Panc1 (cell line): ENCODE measurements around the gene PIBF1. TPM values are rescaled to one million over a fixed set of nuclear protein-coding genes. Genes with fewer than 3 reads are reported as not detected.

ENCODE experiments used
- ATAC-seq: fragments of 200-7000 bp; cut with Tn5 transposase; 2 replicates; pipeline ENCODE4 v1.9.1; 2020; ENCODE audit warnings: mild to moderate bottlenecking, moderate library complexity
- BruUV-seq: library from RNA; stranded (reverse); fragments of 400-500 nt; replicated peaks from 2 replicates; lab custom pipeline; 2021; lab: Mats Ljungman, UMichigan
- CTCF ChIA-PET: fragments of 300-600 bp; sonication (Branson Sonifier 250); formaldehyde crosslinking; loops from one replicate; lab custom pipeline; 2022; ENCODE audit warnings: antibody characterized with exemption; lab: Charles Lee
- POLR2A ChIA-PET: fragments of 300-600 bp; sonication (Branson Sonifier 250); formaldehyde crosslinking; loops from one replicate; lab custom pipeline; 2022; ENCODE audit warnings: antibody characterized with exemption; lab: Charles Lee
- DNase-seq: peaks from one replicate; pipeline ENCODE4 v3.0.0-alpha.2; 2010; ENCODE audit warnings: low read depth, low spot score
- H3K27ac ChIP-seq: 2 replicates; pipeline ENCODE4 v1.5.1; 2011; ENCODE audit warnings: mild to moderate bottlenecking, low read length, inconsistent platforms
- H3K27me3 ChIP-seq: fragments of 200-500 bp; sonication (Bioruptor generic); 2 replicates; pipeline ENCODE4 v1.6.0; 2014; ENCODE audit warnings: low read length, inconsistent platforms; ENCODE audit not compliant: control insufficient read depth, insufficient read depth
- H3K36me3 ChIP-seq: fragments of 200-500 bp; sonication (Bioruptor generic); 2 replicates; pipeline ENCODE4 v1.5.1; 2014; ENCODE audit warnings: inconsistent platforms, mild to moderate bottlenecking, low read length, moderate library complexity; ENCODE audit not compliant: control insufficient read depth, insufficient read depth
- H3K4me1 ChIP-seq: 2 replicates; pipeline ENCODE4 v1.5.1; 2011; ENCODE audit warnings: inconsistent platforms, mild to moderate bottlenecking, low read length, moderate library complexity; ENCODE audit not compliant: control insufficient read depth, insufficient read depth
- H3K4me3 ChIP-seq, 2 experiments: 2 replicates each; pipeline ENCODE4 v1.5.1; 2011 to 2012; ENCODE audit warnings: low read depth in 2 of 2, low read length in 2 of 2, mild to moderate bottlenecking in 2 of 2, inconsistent platforms in 1 of 2, moderate library complexity in 1 of 2
- H3K9me3 ChIP-seq: fragments of 200-500 bp; sonication (Bioruptor generic); 2 replicates; pipeline ENCODE4 v1.5.1; 2014; ENCODE audit warnings: low read depth, mild to moderate bottlenecking, inconsistent platforms, low read length, moderate library complexity; ENCODE audit not compliant: control insufficient read depth, insufficient read depth
- POLR2AphosphoS5 ChIP-seq: IDR thresholded peaks from 2 replicates; pipeline ENCODE4 v1.6.1; 2012; ENCODE audit warnings: mild to moderate bottlenecking, low read depth, low read length, moderate library complexity
- SIN3A ChIP-seq: IDR thresholded peaks from 2 replicates; pipeline ENCODE4 v1.6.1; 2012; ENCODE audit warnings: low read depth, mild to moderate bottlenecking, low read length, moderate library complexity, borderline replicate concordance; ENCODE audit not compliant: insufficient read depth
- TCF7L2 ChIP-seq: IDR thresholded peaks from 2 replicates; pipeline ENCODE4 v1.6.1; 2011; ENCODE audit warnings: mild to moderate bottlenecking, low read depth, low read length, inconsistent platforms
- in situ Hi-C: cut with HindIII; loops from 2 replicates; pipeline ENCODE4 v1.10.0; 2016; ENCODE audit warnings: low sequenced_read_pairs, low pct_unique_long_range_greater_than_20kb
- intact Hi-C: fragments of 100-400 bp; cut with micrococcal nuclease; formaldehyde crosslinking; loops from one replicate; pipeline ENCODE4 v1.10.0; 2022; ENCODE audit not compliant: unreplicated experiment
- total RNA-seq: library from RNA; stranded (reverse); gene quantifications from one replicate; pipeline ENCODE4 v1.2.1, GENCODE V29; 2021; ENCODE audit not compliant: unreplicated experiment
- TF ChIP-seq, protein P1 (sequence below): fragments of 450-650 bp; IDR thresholded peaks from 2 replicates; pipeline ENCODE4 v1.5.1; 2017; ENCODE audit warnings: mild to moderate bottlenecking
- TF ChIP-seq, protein P2 (sequence below), 2 experiments: IDR thresholded peaks; 2 replicates each; pipeline ENCODE4 v1.6.1; 2011 to 2012; ENCODE audit warnings: low read depth in 2 of 2, control low read depth in 1 of 2, low read length in 1 of 2, mild to moderate bottlenecking in 1 of 2, moderate library complexity in 1 of 2; ENCODE audit not compliant: insufficient read depth in 1 of 2

The PIBF1 gene
- total RNA-seq, 1 experiment from 2014 or later: 11.7 TPM

DNA sequence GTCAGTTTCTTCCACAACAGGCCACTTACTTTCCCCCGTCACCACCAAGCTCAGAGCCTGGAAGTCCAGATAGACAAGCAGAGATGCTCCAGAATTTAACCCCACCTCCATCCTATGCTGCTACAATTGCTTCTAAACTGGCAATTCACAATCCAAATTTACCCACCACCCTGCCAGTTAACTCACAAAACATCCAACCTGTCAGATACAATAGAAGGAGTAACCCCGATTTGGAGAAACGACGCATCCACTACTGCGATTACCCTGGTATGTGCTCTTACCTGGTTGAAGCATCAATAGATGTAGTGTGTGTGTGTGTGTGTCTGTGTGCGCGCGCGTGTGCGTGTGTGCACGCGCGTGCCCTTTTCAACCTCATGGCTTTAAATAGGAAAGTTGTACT lies 280.5 kb downstream of the PIBF1 start:
- no peaks in the 10 kb centered on the region for H3K9me3 ChIP-seq
- in situ Hi-C loops: no loop called here
- DNase-seq (no peak), ATAC-seq (no peak)
- intact Hi-C loops: no loop called here
- ChIA-PET POLR2A (no interaction called here), CTCF (no interaction called here)
- H3K4me3 ChIP-seq: no peak overlapping the region
- no TSS peak for BruUV-seq
- H3K27ac ChIP-seq: no peak overlapping the region
- TF ChIP-seq, protein P1, sequence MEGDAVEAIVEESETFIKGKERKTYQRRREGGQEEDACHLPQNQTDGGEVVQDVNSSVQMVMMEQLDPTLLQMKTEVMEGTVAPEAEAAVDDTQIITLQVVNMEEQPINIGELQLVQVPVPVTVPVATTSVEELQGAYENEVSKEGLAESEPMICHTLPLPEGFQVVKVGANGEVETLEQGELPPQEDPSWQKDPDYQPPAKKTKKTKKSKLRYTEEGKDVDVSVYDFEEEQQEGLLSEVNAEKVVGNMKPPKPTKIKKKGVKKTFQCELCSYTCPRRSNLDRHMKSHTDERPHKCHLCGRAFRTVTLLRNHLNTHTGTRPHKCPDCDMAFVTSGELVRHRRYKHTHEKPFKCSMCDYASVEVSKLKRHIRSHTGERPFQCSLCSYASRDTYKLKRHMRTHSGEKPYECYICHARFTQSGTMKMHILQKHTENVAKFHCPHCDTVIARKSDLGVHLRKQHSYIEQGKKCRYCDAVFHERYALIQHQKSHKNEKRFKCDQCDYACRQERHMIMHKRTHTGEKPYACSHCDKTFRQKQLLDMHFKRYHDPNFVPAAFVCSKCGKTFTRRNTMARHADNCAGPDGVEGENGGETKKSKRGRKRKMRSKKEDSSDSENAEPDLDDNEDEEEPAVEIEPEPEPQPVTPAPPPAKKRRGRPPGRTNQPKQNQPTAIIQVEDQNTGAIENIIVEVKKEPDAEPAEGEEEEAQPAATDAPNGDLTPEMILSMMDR: no peak
- TF ChIP-seq SIN3A (no peak), POLR2AphosphoS5 (no peak), TCF7L2 (no peak)
- TF ChIP-seq, protein P2, sequence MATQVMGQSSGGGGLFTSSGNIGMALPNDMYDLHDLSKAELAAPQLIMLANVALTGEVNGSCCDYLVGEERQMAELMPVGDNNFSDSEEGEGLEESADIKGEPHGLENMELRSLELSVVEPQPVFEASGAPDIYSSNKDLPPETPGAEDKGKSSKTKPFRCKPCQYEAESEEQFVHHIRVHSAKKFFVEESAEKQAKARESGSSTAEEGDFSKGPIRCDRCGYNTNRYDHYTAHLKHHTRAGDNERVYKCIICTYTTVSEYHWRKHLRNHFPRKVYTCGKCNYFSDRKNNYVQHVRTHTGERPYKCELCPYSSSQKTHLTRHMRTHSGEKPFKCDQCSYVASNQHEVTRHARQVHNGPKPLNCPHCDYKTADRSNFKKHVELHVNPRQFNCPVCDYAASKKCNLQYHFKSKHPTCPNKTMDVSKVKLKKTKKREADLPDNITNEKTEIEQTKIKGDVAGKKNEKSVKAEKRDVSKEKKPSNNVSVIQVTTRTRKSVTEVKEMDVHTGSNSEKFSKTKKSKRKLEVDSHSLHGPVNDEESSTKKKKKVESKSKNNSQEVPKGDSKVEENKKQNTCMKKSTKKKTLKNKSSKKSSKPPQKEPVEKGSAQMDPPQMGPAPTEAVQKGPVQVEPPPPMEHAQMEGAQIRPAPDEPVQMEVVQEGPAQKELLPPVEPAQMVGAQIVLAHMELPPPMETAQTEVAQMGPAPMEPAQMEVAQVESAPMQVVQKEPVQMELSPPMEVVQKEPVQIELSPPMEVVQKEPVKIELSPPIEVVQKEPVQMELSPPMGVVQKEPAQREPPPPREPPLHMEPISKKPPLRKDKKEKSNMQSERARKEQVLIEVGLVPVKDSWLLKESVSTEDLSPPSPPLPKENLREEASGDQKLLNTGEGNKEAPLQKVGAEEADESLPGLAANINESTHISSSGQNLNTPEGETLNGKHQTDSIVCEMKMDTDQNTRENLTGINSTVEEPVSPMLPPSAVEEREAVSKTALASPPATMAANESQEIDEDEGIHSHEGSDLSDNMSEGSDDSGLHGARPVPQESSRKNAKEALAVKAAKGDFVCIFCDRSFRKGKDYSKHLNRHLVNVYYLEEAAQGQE (IDR thresholded peaks at IDR 0.05; ENCODE audit: insufficient read depth in 1 of 2, low read depth in 2 of 2, low read length in 1 of 2): no peak
- peaks cover 2% of the 10 kb centered on the region; the same call in 1 of the 2 replicates for H3K27me3 ChIP-seq
- peaks cover 2% of the 10 kb centered on the region; the same call in 1 of the 2 replicates for H3K36me3 ChIP-seq
- peaks cover 6% of the 10 kb centered on the region for H3K4me1 ChIP-seq

DNA sequence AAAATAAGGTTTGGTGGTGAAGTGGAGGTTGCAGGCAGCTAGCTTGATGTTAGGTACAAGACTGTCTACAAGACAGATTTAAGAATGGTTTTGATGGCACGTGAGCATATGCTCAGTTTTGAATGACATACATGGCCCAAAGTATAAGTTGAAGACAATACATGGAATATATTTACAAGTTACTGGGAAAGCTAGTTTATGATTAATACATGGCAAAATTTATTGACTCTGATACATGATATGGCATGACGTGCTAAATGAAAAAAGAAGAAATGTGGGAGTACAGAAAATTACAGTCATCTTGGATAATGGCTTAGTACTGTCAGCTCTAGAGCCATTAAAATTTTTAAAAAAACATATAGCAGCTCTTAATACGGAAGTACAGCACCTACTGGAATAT lies 281.2 kb downstream of the PIBF1 start:
- intact Hi-C loops (no loop called here), in situ Hi-C loops (no loop called here)
- no peaks in the 10 kb centered on the region for H3K27me3 ChIP-seq
- no peak overlapping the region for H3K4me3 ChIP-seq
- ATAC-seq (no peak), DNase-seq (no peak)
- TF ChIP-seq POLR2AphosphoS5: no peak
- TF ChIP-seq, protein P1: no peak
- TF ChIP-seq, protein P2 (IDR thresholded peaks at IDR 0.05; ENCODE audit: insufficient read depth in 1 of 2, low read depth in 2 of 2, low read length in 1 of 2): no peak
- TF ChIP-seq TCF7L2: no peak
- no peak for TF ChIP-seq SIN3A
- BruUV-seq: no TSS peak
- H3K9me3 ChIP-seq: no peaks in the 10 kb centered on the region
- H3K27ac ChIP-seq: no peak overlapping the region
- peaks cover 2% of the 10 kb centered on the region for H3K4me1 ChIP-seq
- POLR2A ChIA-PET: no interaction called here
- peaks cover 2% of the 10 kb centered on the region; the same call in 1 of the 2 replicates for H3K36me3 ChIP-seq
- CTCF ChIA-PET: no interaction called here
